ENCODE results near the gene TUBA4B. TPM values are rescaled to one million over a fixed set of nuclear protein-coding genes. Genes with fewer than 3 reads are reported as not detected.

Gene TUBA4B
- total RNA-seq, 6 donors from 2014 or later: 0.26 to 8.9 (median 3.1) TPM

DNA sequence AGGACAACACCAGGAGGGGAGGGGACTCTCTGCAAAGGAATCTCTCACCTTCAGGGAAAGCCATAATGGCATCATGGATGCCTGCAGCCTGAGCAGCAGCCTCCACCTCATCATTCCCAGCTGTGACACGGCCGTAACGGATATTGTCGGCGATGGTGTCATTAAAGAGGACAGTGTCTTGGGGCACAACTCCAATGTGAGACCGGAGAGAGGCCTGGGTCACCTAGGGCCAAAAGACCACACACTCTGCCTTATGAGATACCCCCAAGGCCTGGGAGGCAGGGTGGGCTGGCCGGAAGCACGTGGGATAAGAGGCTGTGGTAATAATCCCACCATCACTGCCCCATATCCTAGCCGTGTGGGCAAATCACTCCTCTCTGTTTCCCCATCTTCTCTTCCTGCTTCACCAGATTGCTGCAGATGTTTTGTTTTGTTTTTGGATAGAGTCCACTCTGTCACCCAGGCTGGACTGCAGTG, 42.1 kb upstream of the TUBA4B start:
- ATAC-seq (ENCODE audit: low FRiP score in 2 of 2) (no peak), DNase-seq (no peak)
- 88 to 91% methylated on average over 5 to 9 of the region's 9 CpGs for WGBS, 2 donors
- Histone ChIP-seq H3K27me3 (no peaks in the 10 kb centered on the region), H3K4me3 (no peak overlapping the region), H3K36me3 (peaks cover 0 to 63% (median 34%) of the 10 kb centered on the region in 4 donors), H3K9me3 (no peaks in the 10 kb centered on the region), H3K27ac (no peak overlapping the region), H3K4me1 (peaks cover 16 to 21% (median 18%) of the 10 kb centered on the region in 4 donors)
- TF ChIP-seq POLR2AphosphoS5 (IDR thresholded peaks at IDR 0.05): no peak
- TF ChIP-seq, protein P1, sequence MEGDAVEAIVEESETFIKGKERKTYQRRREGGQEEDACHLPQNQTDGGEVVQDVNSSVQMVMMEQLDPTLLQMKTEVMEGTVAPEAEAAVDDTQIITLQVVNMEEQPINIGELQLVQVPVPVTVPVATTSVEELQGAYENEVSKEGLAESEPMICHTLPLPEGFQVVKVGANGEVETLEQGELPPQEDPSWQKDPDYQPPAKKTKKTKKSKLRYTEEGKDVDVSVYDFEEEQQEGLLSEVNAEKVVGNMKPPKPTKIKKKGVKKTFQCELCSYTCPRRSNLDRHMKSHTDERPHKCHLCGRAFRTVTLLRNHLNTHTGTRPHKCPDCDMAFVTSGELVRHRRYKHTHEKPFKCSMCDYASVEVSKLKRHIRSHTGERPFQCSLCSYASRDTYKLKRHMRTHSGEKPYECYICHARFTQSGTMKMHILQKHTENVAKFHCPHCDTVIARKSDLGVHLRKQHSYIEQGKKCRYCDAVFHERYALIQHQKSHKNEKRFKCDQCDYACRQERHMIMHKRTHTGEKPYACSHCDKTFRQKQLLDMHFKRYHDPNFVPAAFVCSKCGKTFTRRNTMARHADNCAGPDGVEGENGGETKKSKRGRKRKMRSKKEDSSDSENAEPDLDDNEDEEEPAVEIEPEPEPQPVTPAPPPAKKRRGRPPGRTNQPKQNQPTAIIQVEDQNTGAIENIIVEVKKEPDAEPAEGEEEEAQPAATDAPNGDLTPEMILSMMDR (IDR thresholded peaks at IDR 0.05): no peak
- TF ChIP-seq POLR2A (IDR thresholded peaks at IDR 0.05): no peak
- no peak for TF ChIP-seq EP300 (IDR thresholded peaks at IDR 0.05)

- no peaks in the 10 kb centered on the region for H3K27me3 ChIP-seq
- H3K36me3 ChIP-seq: peaks cover 0 to 61% (median 34%) of the 10 kb centered on the region in 4 donors
- no peaks in the 10 kb centered on the region for H3K9me3 ChIP-seq
- TF ChIP-seq EP300 (IDR thresholded peaks at IDR 0.05): no peak
- no peak for TF ChIP-seq POLR2A (IDR thresholded peaks at IDR 0.05)
- TF ChIP-seq, protein P1 (IDR thresholded peaks at IDR 0.05): no peak
- TF ChIP-seq POLR2AphosphoS5 (IDR thresholded peaks at IDR 0.05): no peak
- peaks cover 14 to 24% (median 17%) of the 10 kb centered on the region in 4 donors for H3K4me1 ChIP-seq
- DNase-seq (no peak), ATAC-seq (ENCODE audit: low FRiP score in 2 of 2) (no peak)
- H3K27ac ChIP-seq: no peak overlapping the region
- no peak overlapping the region for H3K4me3 ChIP-seq
- 81 to 87% methylated on average over 8 of the region's 8 CpGs for WGBS, 2 donors
These were observed 40.0 kb upstream of the TUBA4B start for GRCh38 chr2:219213026-219213415.

GRCh38 chr2:219213486-219214071, 39.5 kb upstream of the TUBA4B start:
- no peak overlapping the region for H3K27ac ChIP-seq
- TF ChIP-seq EP300 (IDR thresholded peaks at IDR 0.05) (no peak), POLR2AphosphoS5 (IDR thresholded peaks at IDR 0.05) (no peak), POLR2A (IDR thresholded peaks at IDR 0.05) (no peak)
- TF ChIP-seq, protein P1 (IDR thresholded peaks at IDR 0.05): no peak
- WGBS, 2 donors: 90 to 98% methylated on average over 10 of the region's 10 CpGs
- H3K36me3 ChIP-seq: peaks cover 0 to 56% (median 30%) of the 10 kb centered on the region in 4 donors
- H3K4me1 ChIP-seq: peaks cover 12 to 24% (median 19%) of the 10 kb centered on the region in 4 donors
- no peaks in the 10 kb centered on the region for H3K9me3 ChIP-seq
- H3K27me3 ChIP-seq: no peaks in the 10 kb centered on the region
- H3K4me3 ChIP-seq: no peak overlapping the region
- ATAC-seq (ENCODE audit: low FRiP score in 2 of 2) (no peak), DNase-seq (no peak)

- ATAC-seq (ENCODE audit: low FRiP score in 2 of 2): no peak
These were observed 38.9 kb upstream of the TUBA4B start for GRCh38 chr2:219214141-219214540.

More at GRCh38 chr2:219214141-219214540, 38.9 kb upstream of the TUBA4B start:
- 96 to 97% methylated on average over 12 to 15 of the region's 15 CpGs for WGBS, 2 donors
- no peak for TF ChIP-seq POLR2AphosphoS5 (IDR thresholded peaks at IDR 0.05)
- TF ChIP-seq EP300 (IDR thresholded peaks at IDR 0.05): no peak
- TF ChIP-seq, protein P1 (IDR thresholded peaks at IDR 0.05): no peak
- no peak for TF ChIP-seq POLR2A (IDR thresholded peaks at IDR 0.05)
- H3K9me3 ChIP-seq: no peaks in the 10 kb centered on the region
- peaks cover 0 to 50% (median 25%) of the 10 kb centered on the region in 4 donors for H3K36me3 ChIP-seq
- no peak overlapping the region for H3K4me3 ChIP-seq
- DNase-seq: no peak
- no peaks in the 10 kb centered on the region for H3K27me3 ChIP-seq
- no peak overlapping the region for H3K27ac ChIP-seq
- peaks cover 13 to 29% (median 22%) of the 10 kb centered on the region in 4 donors for H3K4me1 ChIP-seq

All from upper lobe of left lung (tissue), 6 donors.